Endothelial cell of umbilical vein (primary cell): ENCODE results near the gene DIP2B. TPM values are rescaled to one million over a fixed set of nuclear protein-coding genes. Genes with fewer than 3 reads are reported as not detected.

Experiments used
- BruUV-seq: library from RNA; stranded (reverse); fragments of 400-500 nt; replicated peaks from 2 replicates; lab custom pipeline; 2021; lab: Mats Ljungman, UMichigan
- CTCF ChIA-PET: fragments of 300-600, 350-600 bp; sonication (Branson Sonifier 250); formaldehyde crosslinking; loops from one replicate; lab custom pipeline; 2021; ENCODE audit warnings: antibody characterized with exemption, inconsistent platforms; lab: Charles Lee
- POLR2A ChIA-PET: fragments of 300-600, 350-600 bp; sonication (Branson Sonifier 250); formaldehyde crosslinking; loops from one replicate; lab custom pipeline; 2021; ENCODE audit warnings: antibody characterized with exemption, inconsistent platforms; lab: Charles Lee
- DNase-seq: peaks from one replicate; pipeline ENCODE4 v3.0.0-alpha.2; 2011; ENCODE audit warnings: low read depth, low spot score
- FAIRE-seq: peaks from 2 replicates; lab custom pipeline; 2011; peaks lifted over from hg19 to GRCh38; lab: Jason Lieb, UNC
- H2AFZ ChIP-seq: 2 replicates; pipeline ENCODE4 v1.6.0; 2012; ENCODE audit warnings: low read depth, low read length, control low read depth, inconsistent platforms
- H3K27ac ChIP-seq: 2 replicates; pipeline ENCODE4 v1.5.1; 2011; ENCODE audit warnings: low read depth, mild to moderate bottlenecking, control low read depth, low read length, moderate library complexity; ENCODE audit not compliant: insufficient read depth
- H3K27me3 ChIP-seq, 2 experiments: 2 replicates each; pipeline versions ENCODE4 v1.6.0 to v1.6.1; 2011; ENCODE audit warnings: low read length in 2 of 2, mixed read lengths in 1 of 2; ENCODE audit not compliant: control insufficient read depth in 2 of 2, insufficient read depth in 2 of 2
- H3K36me3 ChIP-seq, 2 experiments: 2 replicates in 1 of 2; 3 replicates in 1 of 2; pipeline ENCODE4 v1.5.1; 2011; ENCODE audit warnings: low read length in 2 of 2, mild to moderate bottlenecking in 1 of 2, moderate library complexity in 1 of 2; ENCODE audit not compliant: control insufficient read depth in 2 of 2, insufficient read depth in 2 of 2; ENCODE audit errors: extremely low read depth in 1 of 2
- H3K4me1 ChIP-seq: 3 replicates; pipeline ENCODE4 v1.5.1; 2011; ENCODE audit warnings: mild to moderate bottlenecking, low read length; ENCODE audit not compliant: control insufficient read depth, insufficient read depth; ENCODE audit errors: extremely low read depth
- H3K4me2 ChIP-seq: 2 replicates; pipeline ENCODE4 v1.6.1; 2011; ENCODE audit warnings: low read length, control low read depth, mixed read lengths; ENCODE audit not compliant: insufficient read depth
- H3K4me3 ChIP-seq, 3 experiments: fragments of 200-600 bp in 1 of 3; sonication (generic), shearing (Covaris generic) in 1 of 3; replicated peaks in 1 of 3; 2 replicates each; pipeline ENCODE4 v1.5.1; 2011 to 2016; ENCODE audit warnings: control low read depth in 3 of 3, low read length in 3 of 3, mild to moderate bottlenecking in 2 of 3, inconsistent platforms in 1 of 3, low read depth in 1 of 3, moderate library complexity in 1 of 3; ENCODE audit not compliant: insufficient read depth in 1 of 3
- H3K79me2 ChIP-seq: 2 replicates; pipeline ENCODE4 v1.6.0; 2012; ENCODE audit warnings: low read length, inconsistent platforms; ENCODE audit not compliant: control insufficient read depth, insufficient read depth
- H3K9ac ChIP-seq: replicated peaks from 2 replicates; pipeline ENCODE3; 2011; ENCODE audit warnings: low read length, control low read depth; ENCODE audit not compliant: insufficient read depth; ENCODE audit errors: extremely low read depth
- H3K9me1 ChIP-seq: replicated peaks from 3 replicates; pipeline ENCODE4 v1.6.0; 2011; ENCODE audit warnings: mild to moderate bottlenecking, low read length; ENCODE audit not compliant: control insufficient read depth, insufficient read depth; ENCODE audit errors: extremely low read depth
- H3K9me3 ChIP-seq: replicated peaks from 2 replicates; pipeline ENCODE4 v1.5.1; 2012; ENCODE audit warnings: low read length, inconsistent platforms; ENCODE audit not compliant: control insufficient read depth, insufficient read depth
- H4K20me1 ChIP-seq: replicated peaks from 2 replicates; pipeline ENCODE3; 2011; ENCODE audit warnings: mild to moderate bottlenecking, low read length; ENCODE audit not compliant: control insufficient read depth, insufficient read depth; ENCODE audit errors: extremely low read depth
- EZH2 ChIP-seq: IDR thresholded peaks from 2 replicates; pipeline ENCODE4 v1.6.1; 2012; ENCODE audit warnings: borderline replicate concordance, low read depth, mild to moderate bottlenecking, moderate library complexity, low read length, inconsistent platforms; ENCODE audit not compliant: severe bottlenecking
- FOS ChIP-seq: IDR thresholded peaks from 2 replicates; pipeline ENCODE4 v1.6.1; 2011; ENCODE audit warnings: mild to moderate bottlenecking, low read length, moderate library complexity, borderline replicate concordance; ENCODE audit not compliant: insufficient read depth
- GATA2 ChIP-seq: IDR thresholded peaks from 2 replicates; pipeline ENCODE4 v1.7.0; 2011; ENCODE audit warnings: low read depth, mild to moderate bottlenecking, moderate library complexity, mixed read lengths, low read length; ENCODE audit not compliant: insufficient read length, insufficient read depth
- JUN ChIP-seq: IDR thresholded peaks from 2 replicates; pipeline ENCODE4 v1.6.1; 2011; ENCODE audit warnings: borderline replicate concordance, low read depth; ENCODE audit not compliant: insufficient read length, insufficient read depth
- MAX ChIP-seq: IDR thresholded peaks from 2 replicates; pipeline ENCODE4 v1.6.1; 2011; ENCODE audit not compliant: insufficient read depth, insufficient read length
- MYC ChIP-seq: IDR thresholded peaks from one replicate; pipeline ENCODE4 v1.6.1; 2011; ENCODE audit warnings: mild to moderate bottlenecking, low read depth, low read length
- POLR2A ChIP-seq: IDR thresholded peaks from 2 replicates; pipeline ENCODE4 v1.6.1; 2012; ENCODE audit warnings: low read depth, mild to moderate bottlenecking, control low read depth, low read length
- POLR2AphosphoS5 ChIP-seq: IDR thresholded peaks from 2 replicates; pipeline ENCODE4 v1.6.1; 2012; ENCODE audit warnings: low read depth, mild to moderate bottlenecking, control low read depth, low read length, moderate library complexity; ENCODE audit not compliant: insufficient read depth
- dilution Hi-C: fragments of 300-500 bp; cut with MboI; formaldehyde crosslinking; loops from one replicate; pipeline ENCODE4 v1.15.0; 2019; ENCODE audit warnings: low sequenced_read_pairs; ENCODE audit not compliant: extremely low pct_ligation_motif_present
- intact Hi-C: fragments of 100-400 bp; cut with micrococcal nuclease; formaldehyde crosslinking; loops from one replicate; pipeline ENCODE4 v1.10.0; 2022
- polyA plus RNA-seq, 4 experiments: library from polyadenylated mRNA; depleted of rRNA in 3 of 4; stranded (reverse) in 3 of 4; unstranded in 1 of 4; fragments of >200 nt; gene quantifications; 2 replicates each; pipeline versions ENCODE4 v1.2.1 to v1.2.3, GENCODE V29; 2011 to 2012; ENCODE audit warnings: missing spikeins in 1 of 4
- total RNA-seq: library from RNA; stranded (reverse); gene quantifications from 2 replicates; pipeline ENCODE4 v1.2.3, GENCODE V29; 2021
- TF ChIP-seq, protein P1 (sequence below), 2 donors: IDR thresholded peaks; 1 replicate in 1 of 2; 2 replicates in 1 of 2; pipeline ENCODE4 v1.5.1; 2011; ENCODE audit warnings: low read length in 2 of 2, mild to moderate bottlenecking in 2 of 2, moderate library complexity in 2 of 2, control low read depth in 1 of 2, inconsistent platforms in 1 of 2, low read depth in 1 of 2; ENCODE audit not compliant: insufficient read depth in 1 of 2; ENCODE audit errors: extremely low read depth in 1 of 2

Gene DIP2B
- total and polyA plus RNA-seq, 2 donors (not counting 3 experiments of a cell fraction or from before 2014, with no cell fraction given) = 14.5 to 28.0 TPM

DNA sequence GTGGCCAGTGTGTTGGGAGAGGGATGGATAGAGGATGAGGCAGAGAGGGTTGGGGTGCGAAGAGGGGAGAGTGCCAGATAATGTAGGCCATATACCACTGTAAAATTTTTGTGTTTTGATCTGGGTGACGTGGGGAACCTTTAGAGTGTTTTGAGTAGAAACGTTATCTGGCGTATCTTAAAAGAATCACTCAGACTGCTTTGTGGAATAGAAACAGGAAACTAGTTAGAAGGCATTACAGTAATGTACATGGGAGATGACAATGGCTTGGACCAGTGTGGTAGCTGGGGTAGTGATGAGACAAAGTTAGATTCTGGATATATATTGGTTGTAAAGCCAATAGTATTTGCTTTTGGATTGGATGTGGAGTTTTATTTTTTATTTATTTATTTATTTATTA lies 279.7 kb downstream of the DIP2B start:
- Histone ChIP-seq H4K20me1 (no peaks in the 10 kb centered on the region), H3K27ac (no peak overlapping the region), H3K9me1 (no peaks in the 10 kb centered on the region), H3K4me3 (no peak overlapping the region), H3K9me3 (no peaks in the 10 kb centered on the region), H3K27me3 (no peaks in the 10 kb centered on the region), H3K36me3 (peaks cover 0 to 2% of the 10 kb centered on the region in 2 experiments), H3K4me1 (peaks cover 21% of the 10 kb centered on the region), H3K9ac (no peak overlapping the region), H3K79me2 (peaks cover 13% of the 10 kb centered on the region), H2AFZ (no peak overlapping the region), H3K4me2 (no peak overlapping the region)
- CTCF ChIA-PET = no interaction called here
- POLR2A ChIA-PET = no interaction called here
- TF ChIP-seq POLR2AphosphoS5 = no peak
- TF ChIP-seq, protein P1, sequence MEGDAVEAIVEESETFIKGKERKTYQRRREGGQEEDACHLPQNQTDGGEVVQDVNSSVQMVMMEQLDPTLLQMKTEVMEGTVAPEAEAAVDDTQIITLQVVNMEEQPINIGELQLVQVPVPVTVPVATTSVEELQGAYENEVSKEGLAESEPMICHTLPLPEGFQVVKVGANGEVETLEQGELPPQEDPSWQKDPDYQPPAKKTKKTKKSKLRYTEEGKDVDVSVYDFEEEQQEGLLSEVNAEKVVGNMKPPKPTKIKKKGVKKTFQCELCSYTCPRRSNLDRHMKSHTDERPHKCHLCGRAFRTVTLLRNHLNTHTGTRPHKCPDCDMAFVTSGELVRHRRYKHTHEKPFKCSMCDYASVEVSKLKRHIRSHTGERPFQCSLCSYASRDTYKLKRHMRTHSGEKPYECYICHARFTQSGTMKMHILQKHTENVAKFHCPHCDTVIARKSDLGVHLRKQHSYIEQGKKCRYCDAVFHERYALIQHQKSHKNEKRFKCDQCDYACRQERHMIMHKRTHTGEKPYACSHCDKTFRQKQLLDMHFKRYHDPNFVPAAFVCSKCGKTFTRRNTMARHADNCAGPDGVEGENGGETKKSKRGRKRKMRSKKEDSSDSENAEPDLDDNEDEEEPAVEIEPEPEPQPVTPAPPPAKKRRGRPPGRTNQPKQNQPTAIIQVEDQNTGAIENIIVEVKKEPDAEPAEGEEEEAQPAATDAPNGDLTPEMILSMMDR (IDR thresholded peaks at IDR 0.05; ENCODE audit: extremely low read depth in 1 of 2, insufficient read depth in 1 of 2, low read depth in 1 of 2, low read length in 2 of 2) = no peak
- TF ChIP-seq MYC = no peak
- no peak for TF ChIP-seq FOS
- TF ChIP-seq GATA2 = no peak
- TF ChIP-seq MAX = no peak
- TF ChIP-seq JUN = no peak
- no peak for TF ChIP-seq POLR2A
- no peak for TF ChIP-seq EZH2
- dilution Hi-C loops (no loop called here), intact Hi-C loops (no loop called here)
- no TSS peak for BruUV-seq
- no peak for DNase-seq
- FAIRE-seq = no peak
